Keratinocyte (primary cell): ENCODE results near the gene DNAJC27. TPM values are rescaled to one million over a fixed set of nuclear protein-coding genes. Genes with fewer than 3 reads are reported as not detected.

Source experiments
- DNase-seq: peaks from one replicate; pipeline ENCODE4 v3.0.0-alpha.2; 2011; ENCODE audit warnings: low read depth, missing footprints, low spot score
- FAIRE-seq: peaks from 2 replicates; lab custom pipeline; 2011; peaks lifted over from hg19 to GRCh38; lab: Jason Lieb, UNC
- H2AFZ ChIP-seq: 2 replicates; pipeline ENCODE4 v1.6.0; 2012; ENCODE audit warnings: low read length, control low read depth, inconsistent platforms; ENCODE audit not compliant: control insufficient read depth
- H3K27ac ChIP-seq: 2 replicates; pipeline ENCODE4 v1.5.1; 2011; ENCODE audit warnings: low read length; ENCODE audit not compliant: control insufficient read depth, insufficient read depth
- H3K27me3 ChIP-seq: 3 replicates; pipeline ENCODE4 v1.6.0; 2011; ENCODE audit warnings: low read length; ENCODE audit not compliant: control insufficient read depth, insufficient read depth; ENCODE audit errors: extremely low read depth
- H3K36me3 ChIP-seq, 2 experiments: 2 replicates in 1 of 2; 3 replicates in 1 of 2; pipeline ENCODE4 v1.5.1; 2011; ENCODE audit warnings: low read length in 2 of 2, mild to moderate bottlenecking in 1 of 2; ENCODE audit not compliant: control insufficient read depth in 2 of 2, insufficient read depth in 2 of 2; ENCODE audit errors: extremely low read depth in 1 of 2
- H3K4me1 ChIP-seq: 3 replicates; pipeline ENCODE4 v1.5.1; 2011; ENCODE audit warnings: low read length; ENCODE audit not compliant: control insufficient read depth, insufficient read depth; ENCODE audit errors: extremely low read depth
- H3K4me2 ChIP-seq: 3 replicates; pipeline ENCODE4 v1.6.0; 2011; ENCODE audit warnings: low read depth, low read length; ENCODE audit not compliant: control insufficient read depth, insufficient read depth; ENCODE audit errors: extremely low read depth
- H3K4me3 ChIP-seq, 3 experiments: fragments of 200-600 bp in 1 of 3; sonication (generic) in 1 of 3; 2 replicates in 2 of 3; 3 replicates in 1 of 3; pipeline ENCODE4 v1.5.1; 2011 to 2016; ENCODE audit warnings: low read length in 3 of 3, mild to moderate bottlenecking in 3 of 3, control low read depth in 2 of 3, inconsistent platforms in 1 of 3, low read depth in 1 of 3, mixed read lengths in 1 of 3, mixed run types in 1 of 3, moderate library complexity in 1 of 3; ENCODE audit not compliant: control insufficient read depth in 2 of 3, insufficient read depth in 2 of 3; ENCODE audit errors: extremely low read depth in 1 of 3
- H3K79me2 ChIP-seq: 2 replicates; pipeline ENCODE4 v1.6.0; 2012; ENCODE audit warnings: low read length; ENCODE audit not compliant: control insufficient read depth, insufficient read depth
- H3K9ac ChIP-seq: 3 replicates; pipeline ENCODE4 v1.6.0; 2011; ENCODE audit warnings: low read length; ENCODE audit not compliant: control insufficient read depth, insufficient read depth; ENCODE audit errors: extremely low read depth
- H3K9me1 ChIP-seq: 3 replicates; pipeline ENCODE4 v1.6.0; 2011; ENCODE audit warnings: low read length; ENCODE audit not compliant: control insufficient read depth, insufficient read depth; ENCODE audit errors: extremely low read depth
- H3K9me3 ChIP-seq: 2 replicates; pipeline ENCODE4 v1.5.1; 2012; ENCODE audit warnings: low read depth, low read length; ENCODE audit not compliant: control insufficient read depth
- H4K20me1 ChIP-seq: 3 replicates; pipeline ENCODE4 v1.6.0; 2011; ENCODE audit warnings: low read length; ENCODE audit not compliant: control insufficient read depth, insufficient read depth; ENCODE audit errors: extremely low read depth
- CTCF ChIP-seq, 3 experiments: IDR thresholded peaks in 1 of 3; conservative IDR thresholded peaks in 1 of 3; optimal IDR thresholded peaks in 1 of 3; 2 replicates in 2 of 3; 3 replicates in 1 of 3; pipeline versions ENCODE3 to v1.5.1; 2011; ENCODE audit warnings: low read length in 3 of 3, mild to moderate bottlenecking in 3 of 3, moderate library complexity in 2 of 3, control low read depth in 1 of 3, inconsistent platforms in 1 of 3; ENCODE audit not compliant: insufficient read depth in 2 of 3; ENCODE audit errors: extremely low read depth in 1 of 3
- EZH2 ChIP-seq: IDR thresholded peaks from one replicate; pipeline ENCODE4 v1.6.1; 2012; ENCODE audit warnings: inconsistent platforms, mild to moderate bottlenecking, low read length, moderate library complexity
- dilution Hi-C: fragments of 300-500 bp; cut with MboI; formaldehyde crosslinking; loops from one replicate; pipeline ENCODE4 v1.7.0; 2020; ENCODE audit warnings: low sequenced_read_pairs; ENCODE audit not compliant: extremely low pct_ligation_motif_present
- polyA plus RNA-seq, 5 experiments: library from polyadenylated mRNA; depleted of rRNA in 3 of 5; stranded (reverse) in 3 of 5; stranded (forward) in 1 of 5; unstranded in 1 of 5; fragments of >200 nt; gene quantifications; 1 replicate in 1 of 5; 2 replicates in 3 of 5; 3 replicates in 1 of 5; pipeline versions ENCODE4 v1.2.1 to v1.2.3, GENCODE V29; 2011 to 2012; ENCODE audit warnings: missing spikeins in 2 of 5, low read depth in 1 of 5, low replicate concordance in 1 of 5

The DNAJC27 gene
- polyA plus RNA-seq, 1 donor (not counting 4 experiments of a cell fraction or from before 2014, with no cell fraction given), result 3.4 TPM

DNA sequence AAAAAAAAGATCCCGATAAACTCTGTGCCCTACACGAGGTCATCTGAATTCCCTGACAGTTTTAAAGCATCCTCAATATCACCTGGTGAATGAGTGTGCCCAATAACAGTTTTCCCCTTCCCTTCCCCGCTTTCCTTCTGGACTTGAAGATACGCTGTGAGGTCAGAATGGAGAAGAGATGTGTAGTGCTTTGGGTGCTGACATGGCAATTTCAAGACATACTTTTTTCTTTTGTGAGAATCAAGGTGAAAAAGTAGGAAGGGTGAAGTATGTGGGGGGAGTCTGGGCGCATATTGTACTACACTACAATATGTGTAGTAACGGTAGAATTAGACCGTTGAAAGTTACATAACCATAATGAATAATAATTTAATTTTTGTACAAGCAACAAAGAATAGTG is 21.7 kb downstream of the DNAJC27 start:
- no peak overlapping the region for H3K4me3 ChIP-seq
- no peaks in the 10 kb centered on the region for H3K9me3 ChIP-seq
- no peak for FAIRE-seq
- dilution Hi-C loops, result no loop called here
- H2AFZ ChIP-seq, result no peak overlapping the region
- no peak overlapping the region for H3K9ac ChIP-seq
- no peaks in the 10 kb centered on the region for H3K27me3 ChIP-seq
- H3K36me3 ChIP-seq, result peaks cover 5 to 6% of the 10 kb centered on the region in 2 experiments
- no peak overlapping the region for H3K27ac ChIP-seq
- peaks cover 7% of the 10 kb centered on the region for H3K4me1 ChIP-seq
- H4K20me1 ChIP-seq, result no peaks in the 10 kb centered on the region
- no peak overlapping the region for H3K4me2 ChIP-seq
- TF ChIP-seq CTCF (optimal IDR thresholded peaks at IDR 0.05 in 1 of 3, IDR thresholded peaks at IDR 0.05 in 1 of 3, conservative IDR thresholded peaks at IDR 0.05 in 1 of 3; ENCODE audit: extremely low read depth in 1 of 3, insufficient read depth in 2 of 3, low read length in 3 of 3), result no peak
- no peak for TF ChIP-seq EZH2
- DNase-seq, result no peak
- H3K79me2 ChIP-seq, result no peaks in the 10 kb centered on the region
- H3K9me1 ChIP-seq, result no peaks in the 10 kb centered on the region

GRCh38 chr2:24948506-24948905 is 23.2 kb downstream of the DNAJC27 start:
- Histone ChIP-seq H3K9me1 (no peaks in the 10 kb centered on the region), H3K79me2 (no peaks in the 10 kb centered on the region), H4K20me1 (no peaks in the 10 kb centered on the region), H3K4me1 (peaks cover 7% of the 10 kb centered on the region), H2AFZ (no peak overlapping the region), H3K27me3 (no peaks in the 10 kb centered on the region), H3K4me3 (no peak overlapping the region), H3K36me3 (peaks cover 5 to 6% of the 10 kb centered on the region in 2 experiments), H3K27ac (no peak overlapping the region), H3K9me3 (no peaks in the 10 kb centered on the region), H3K9ac (no peak overlapping the region), H3K4me2 (no peak overlapping the region)
- DNase-seq (no peak), FAIRE-seq (no peak)
- TF ChIP-seq EZH2, result no peak
- no peak for TF ChIP-seq CTCF (optimal IDR thresholded peaks at IDR 0.05 in 1 of 3, IDR thresholded peaks at IDR 0.05 in 1 of 3, conservative IDR thresholded peaks at IDR 0.05 in 1 of 3; ENCODE audit: extremely low read depth in 1 of 3, insufficient read depth in 2 of 3, low read length in 3 of 3)
- dilution Hi-C loops, result no loop called here
